A549 (cell line): ENCODE measurements around the gene MAP3K14. TPM values are rescaled to one million over a fixed set of nuclear protein-coding genes. Genes with fewer than 3 reads are reported as not detected.

Experiments used
- ATAC-seq, 2 experiments: fragments of 200-7000 bp in 1 of 2; fragments of >200 bp in 1 of 2; cut with Nextera tagmentation in 1 of 2; cut with Tn5 transposase in 1 of 2; 3 replicates each; pipeline versions ENCODE4 v1.8.0 to v1.9.1; 2018 to 2020; ENCODE audit warnings: mild to moderate bottlenecking in 1 of 2, moderate library complexity in 1 of 2
- CTCF ChIA-PET: fragments of 300-600 bp; sonication (Branson Sonifier 250); formaldehyde crosslinking; extraction: SDS; loops from one replicate; lab custom pipeline; 2021; ENCODE audit warnings: antibody characterized with exemption, inconsistent platforms; lab: Yijun Ruan, JAX
- POLR2A ChIA-PET: fragments of 350-600 bp; formaldehyde crosslinking; extraction: SDS; loops from one replicate; lab custom pipeline; 2021; ENCODE audit warnings: antibody characterized with exemption, inconsistent platforms; lab: Yijun Ruan, JAX
- DNase-seq, 2 experiments: peaks; one replicate each; pipeline versions ENCODE4 v3.0.0 to v3.0.0-alpha.2; 2011 to 2016; ENCODE audit warnings: low read depth in 1 of 2, low spot score in 1 of 2
- FAIRE-seq: peaks from 2 replicates; lab custom pipeline; 2011; peaks lifted over from hg19 to GRCh38; lab: Jason Lieb, UNC
- H3K27ac ChIP-seq, 2 experiments: fragments of >200 bp; sonication (Bioruptor Twin); formaldehyde crosslinking; 3 replicates each; pipeline ENCODE4 v1.5.1; 2016 to 2017
- H3K4me1 ChIP-seq: fragments of >200 bp; sonication (Bioruptor Twin); formaldehyde crosslinking; 3 replicates; pipeline ENCODE4 v1.6.1; 2016
- H3K4me2 ChIP-seq: fragments of >200 bp; sonication (Bioruptor Twin); formaldehyde crosslinking; 3 replicates; pipeline ENCODE4 v1.6.1; 2016
- H3K4me3 ChIP-seq: fragments of >200 bp; sonication (Bioruptor Twin); formaldehyde crosslinking; 3 replicates; pipeline ENCODE4 v1.5.1; 2016
- H3K9me3 ChIP-seq: fragments of >200 bp; sonication (Bioruptor Twin); formaldehyde crosslinking; 3 replicates; pipeline ENCODE4 v1.6.1; 2016
- BHLHE40 ChIP-seq: IDR thresholded peaks from 2 replicates; pipeline ENCODE4 v1.6.1; 2012; ENCODE audit warnings: low read depth, low read length, inconsistent platforms
- CBX2 ChIP-seq: fragments of 200-600 bp; sonication (generic); IDR thresholded peaks from 2 replicates; pipeline ENCODE4 v1.6.1; 2016; ENCODE audit warnings: low read depth, mild to moderate bottlenecking, borderline replicate concordance
- CBX8 ChIP-seq: fragments of 200-600 bp; sonication (generic); IDR thresholded peaks from 2 replicates; pipeline ENCODE4 v1.6.1; 2016
- CHD2 ChIP-seq: fragments of 150-350 bp; IDR thresholded peaks from 2 replicates; pipeline ENCODE4 v1.6.1; 2014; ENCODE audit warnings: low read length; ENCODE audit not compliant: partially characterized antibody
- E2F6 ChIP-seq: IDR thresholded peaks from 2 replicates; pipeline ENCODE4 v1.6.1; 2012; ENCODE audit warnings: low read depth, borderline replicate concordance
- EHMT2 ChIP-seq: fragments of 200-600 bp; sonication (generic); IDR thresholded peaks from 2 replicates; pipeline ENCODE4 v1.6.1; 2016; ENCODE audit warnings: antibody characterized with exemption, low read depth, mild to moderate bottlenecking, moderate library complexity
- ELK1 ChIP-seq: fragments of 150-350 bp; IDR thresholded peaks from 2 replicates; pipeline ENCODE4 v1.6.1; 2014; ENCODE audit warnings: low read depth, mild to moderate bottlenecking, low read length
- ESRRA ChIP-seq: fragments of 150-350 bp; IDR thresholded peaks from 2 replicates; pipeline ENCODE4 v1.6.1; 2014; ENCODE audit warnings: mild to moderate bottlenecking, low read length, borderline replicate concordance
- FOXS1 ChIP-seq: fragments of 250-450 bp; sonication (Bioruptor Pico); IDR thresholded peaks from 2 replicates; pipeline ENCODE4 v1.5.0; 2020; ENCODE audit warnings: mild to moderate bottlenecking, moderate library complexity
- GATA3 ChIP-seq: IDR thresholded peaks from 2 replicates; pipeline ENCODE4 v1.6.1; 2012; ENCODE audit warnings: borderline replicate concordance
- HDAC2 ChIP-seq: fragments of 200-600 bp; sonication (generic); IDR thresholded peaks from 2 replicates; pipeline ENCODE4 v1.6.1; 2016
- HES2 ChIP-seq: fragments of >200 bp; sonication (Bioruptor Twin); formaldehyde crosslinking; IDR thresholded peaks from 2 replicates; pipeline ENCODE4 v1.6.1; 2016
- HEYL ChIP-seq: fragments of 250-450 bp; sonication (Bioruptor Pico); IDR thresholded peaks from 2 replicates; pipeline ENCODE4 v1.8.0; 2021; ENCODE audit warnings: mild to moderate bottlenecking, moderate library complexity
- HOXA7 ChIP-seq: fragments of 250-450 bp; sonication (Bioruptor Pico); IDR thresholded peaks from 2 replicates; pipeline ENCODE4 v1.5.0; 2020; ENCODE audit warnings: mild to moderate bottlenecking, moderate library complexity
- JUN ChIP-seq, 2 experiments: fragments of >200 bp; sonication (Bioruptor Twin); formaldehyde crosslinking; IDR thresholded peaks; 2 replicates in 1 of 2; 3 replicates in 1 of 2; pipeline ENCODE4 v1.6.1; 2016 to 2017
- KDM1A ChIP-seq: fragments of 200-600 bp; sonication (generic); IDR thresholded peaks from 2 replicates; pipeline ENCODE4 v1.6.1; 2016; ENCODE audit warnings: low read depth, mild to moderate bottlenecking
- MAX ChIP-seq: IDR thresholded peaks from 2 replicates; pipeline ENCODE4 v1.6.1; 2012
- MAZ ChIP-seq: fragments of 150-350 bp; IDR thresholded peaks from 2 replicates; pipeline ENCODE4 v1.6.1; 2014; ENCODE audit warnings: antibody characterized with exemption, low read depth, low read length, borderline replicate concordance
- MYC ChIP-seq: IDR thresholded peaks from 2 replicates; pipeline ENCODE4 v1.6.1; 2012; ENCODE audit warnings: mild to moderate bottlenecking, inconsistent platforms, low read length, improper control_type of control experiment, borderline replicate concordance
- NR3C1 ChIP-seq: fragments of >200 bp; sonication (Bioruptor Twin); formaldehyde crosslinking; IDR thresholded peaks from 3 replicates; pipeline ENCODE4 v1.6.1; 2017
- POLR2AphosphoS2 ChIP-seq: conservative IDR thresholded peaks from 2 replicates; pipeline ENCODE4 v1.6.1; 2012; ENCODE audit warnings: low read length, improper control_type of control experiment, inconsistent platforms
- RCOR1 ChIP-seq: fragments of 150-350 bp; IDR thresholded peaks from 2 replicates; pipeline ENCODE4 v1.6.1; 2014; ENCODE audit warnings: antibody characterized with exemption, low read length, low read depth
- RNF2 ChIP-seq: fragments of 200-600 bp; sonication (generic); IDR thresholded peaks from 2 replicates; pipeline ENCODE4 v1.6.1; 2016; ENCODE audit warnings: low read depth, mild to moderate bottlenecking, antibody characterized with exemption, moderate library complexity, borderline replicate concordance
- SMC3 ChIP-seq: fragments of >200 bp; sonication (Bioruptor Twin); formaldehyde crosslinking; IDR thresholded peaks from 3 replicates; pipeline ENCODE4 v1.6.1; 2018; ENCODE audit warnings: inconsistent platforms
- SREBF2 ChIP-seq: fragments of 450-650 bp; IDR thresholded peaks from 2 replicates; pipeline ENCODE4 v1.6.1; 2014; ENCODE audit warnings: mild to moderate bottlenecking, moderate library complexity
- TFCP2L1 ChIP-seq: fragments of 250-450 bp; sonication (Bioruptor Pico); IDR thresholded peaks from 2 replicates; pipeline ENCODE4 v1.5.0; 2021; ENCODE audit warnings: mild to moderate bottlenecking
- ZC3H11A ChIP-seq: fragments of 450-650 bp; IDR thresholded peaks from 2 replicates; pipeline ENCODE4 v1.6.1; 2014; ENCODE audit warnings: antibody characterized with exemption, mild to moderate bottlenecking
- ZFP36 ChIP-seq: fragments of 450-650 bp; IDR thresholded peaks from 2 replicates; pipeline ENCODE4 v1.6.1; 2014; ENCODE audit warnings: borderline replicate concordance; ENCODE audit not compliant: partially characterized antibody
- ZNF302 ChIP-seq: fragments of 250-450 bp; sonication (Bioruptor Pico); IDR thresholded peaks from 2 replicates; pipeline ENCODE4 v1.9.0; 2021; ENCODE audit warnings: inconsistent platforms, mild to moderate bottlenecking, moderate library complexity
- WGBS: methylation state at CpG from one replicate; pipeline ENCODE4 v1.1.6; 2017; ENCODE audit errors: missing lambda C conversion rate; 5-methylcytosine and 5-hydroxymethylcytosine counted together
- polyA plus RNA-seq, 4 experiments: library from polyadenylated mRNA; depleted of rRNA in 3 of 4; stranded (reverse); fragments of >200 nt; fragmentation: RNase III in 1 of 4; extraction: RNeasy Plus Mini Kit Qiagen cat#74134 plus additional on column Dnase treatment in 1 of 4; gene quantifications; 2 replicates in 3 of 4; 3 replicates in 1 of 4; pipeline ENCODE4 v1.2.3, GENCODE V29; 2011 to 2017
- TF ChIP-seq, protein P1 (sequence below): IDR thresholded peaks from 2 replicates; pipeline ENCODE4 v1.6.1; 2012
- TF ChIP-seq, protein P2 (sequence below): fragments of 250-450 bp; sonication (Bioruptor Pico); IDR thresholded peaks from 2 replicates; pipeline ENCODE4 v1.5.0; 2020; ENCODE audit warnings: low read depth, mild to moderate bottlenecking, moderate library complexity

MAP3K14 gene
- polyA plus RNA-seq, 2 of the 4 experiments (the other 2 are of a cell fraction): 9.1 to 34.5 TPM

- 0 out of 2 replicates have a peak, but pooled peaks have one; percentile 15 for TF ChIP-seq MAX
- TF ChIP-seq E2F6: no peak
- no peak for TF ChIP-seq GATA3
- no peak for TF ChIP-seq CBX8
- 92% methylated on average over 18 of the region's 18 CpGs for WGBS
- Histone ChIP-seq H3K4me2 (no peak overlapping the region), H3K4me3 (no peak overlapping the region), H3K27ac (peak overlapping the region in 1 of 2 experiments; percentile 93; a peak in 3 of 6 replicates), H3K9me3 (no peaks in the 10 kb centered on the region), H3K4me1 (peaks cover 18% of the 10 kb centered on the region)
- ATAC-seq (no peak), DNase-seq (no peak), FAIRE-seq (no peak)
- ChIA-PET CTCF (interaction anchor here (0.7 to 35.1 kb wide), 11 partner anchors 10 to 182 kb away, joined by 3 to 1378 read pairs (median 5); partner anchors contain the start of genes ACBD4 and FMNL1), POLR2A (interaction anchor here (2.6 kb wide), 1 partner anchor 95 kb away, joined by 13 read pairs; the partner anchor contains the start of gene HEXIM1)
These were observed 73.1 kb downstream of the MAP3K14 start for GRCh38 chr17:45243750-45244149.

GRCh38 chr17:45242029-45242414 lies 74.8 kb downstream of the MAP3K14 start:
- TF ChIP-seq TFCP2L1 (no peak), HEYL (no peak), MAZ (no peak), ZNF302 (CRISPR knock-in tag) (no peak), NR3C1 (no peak), RNF2 (no peak), KDM1A (no peak), CHD2 (no peak), SREBF2 (no peak), MYC (no peak), ZC3H11A (no peak), FOXS1 (no peak), ZFP36 (no peak), BHLHE40 (no peak)
- Histone ChIP-seq H3K4me2 (no peak overlapping the region), H3K4me1 (peaks cover 15% of the 10 kb centered on the region), H3K9me3 (no peaks in the 10 kb centered on the region), H3K27ac (peak overlapping the region in 1 of 2 experiments; percentile 93; a peak in 2 of 6 replicates), H3K4me3 (no peak overlapping the region)
- 100% methylated on average over 2 of the region's 18 CpGs for WGBS
- FAIRE-seq (no peak), ATAC-seq (no peak), DNase-seq (no peak)
- CTCF ChIA-PET: interaction anchor here (1.1 to 35.1 kb wide), 9 partner anchors 15 to 153 kb away, joined by 3 to 1378 read pairs (median 5); partner anchors contain the start of genes ACBD4, FMNL1 and SPATA32
- POLR2A ChIA-PET: interaction anchor here (2.6 kb wide), 1 partner anchor 94 kb away, joined by 13 read pairs; the partner anchor contains the start of gene HEXIM1

DNA sequence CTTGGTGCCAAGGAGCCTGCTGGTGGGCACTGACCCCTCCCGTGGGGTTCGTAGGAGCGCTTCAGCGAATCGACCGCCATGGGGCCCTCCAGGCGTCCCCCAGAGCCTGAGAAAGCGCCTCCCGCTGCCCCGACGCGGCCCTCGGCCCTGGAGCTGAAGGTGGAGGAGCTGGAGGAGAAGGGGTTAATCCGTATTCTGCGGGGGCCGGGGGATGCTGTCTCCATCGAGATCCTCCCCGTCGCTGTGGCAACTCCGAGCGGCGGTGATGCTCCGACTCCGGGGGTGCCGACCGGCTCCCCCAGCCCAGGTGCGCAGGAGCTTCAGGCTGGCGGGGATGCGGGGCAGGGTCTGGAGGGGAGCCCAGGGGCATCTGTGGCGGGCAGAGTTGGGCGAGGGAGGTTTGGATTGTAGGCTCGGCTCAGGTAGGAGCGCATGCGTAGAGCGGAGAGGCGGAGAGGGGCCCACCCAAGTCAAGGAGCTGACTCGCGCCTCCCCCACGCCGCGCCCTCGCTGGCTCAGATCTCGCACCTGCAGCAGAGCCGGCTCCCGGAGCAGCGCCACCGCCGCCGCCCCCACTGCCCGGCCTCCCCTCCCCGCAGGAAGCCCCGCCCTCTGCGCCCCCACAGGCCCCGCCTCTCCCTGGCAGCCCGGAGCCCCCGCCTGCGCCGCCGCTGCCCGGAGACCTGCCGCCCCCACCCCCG lies 75.3 kb downstream of the MAP3K14 start:
- Histone ChIP-seq H3K4me3 (no peak overlapping the region), H3K4me1 (peaks cover 13% of the 10 kb centered on the region), H3K4me2 (no peak overlapping the region), H3K9me3 (no peaks in the 10 kb centered on the region), H3K27ac (no peak overlapping the region; a peak in 1 of 6 replicates)
- 91% methylated on average over 49 of the region's 62 CpGs for WGBS
- ATAC-seq (no peak), FAIRE-seq (no peak), DNase-seq (no peak)
- ChIA-PET CTCF (interaction anchor here (0.7 to 35.1 kb wide), 10 partner anchors 15 to 352 kb away, joined by 3 to 1378 read pairs (median 4); partner anchors contain the start of genes ACBD4, FMNL1 and SPATA32), POLR2A (interaction anchor here (2.6 kb wide), 1 partner anchor 93 kb away, joined by 13 read pairs; the partner anchor contains the start of gene HEXIM1)
- TF ChIP-seq RCOR1 (no peak), HDAC2 (no peak), ELK1 (no peak), MYC (no peak), POLR2AphosphoS2 (no peak), ESRRA (no peak), JUN (IDR thresholded peaks at IDR 0.05) (no peak; a peak in 2 of 5 replicates), EHMT2 (no peak), MAX (no peak), HES2 (no peak), CBX2 (no peak), HOXA7 (CRISPR knock-in tag) (no peak), SMC3 (no peak)
- TF ChIP-seq, protein P1, sequence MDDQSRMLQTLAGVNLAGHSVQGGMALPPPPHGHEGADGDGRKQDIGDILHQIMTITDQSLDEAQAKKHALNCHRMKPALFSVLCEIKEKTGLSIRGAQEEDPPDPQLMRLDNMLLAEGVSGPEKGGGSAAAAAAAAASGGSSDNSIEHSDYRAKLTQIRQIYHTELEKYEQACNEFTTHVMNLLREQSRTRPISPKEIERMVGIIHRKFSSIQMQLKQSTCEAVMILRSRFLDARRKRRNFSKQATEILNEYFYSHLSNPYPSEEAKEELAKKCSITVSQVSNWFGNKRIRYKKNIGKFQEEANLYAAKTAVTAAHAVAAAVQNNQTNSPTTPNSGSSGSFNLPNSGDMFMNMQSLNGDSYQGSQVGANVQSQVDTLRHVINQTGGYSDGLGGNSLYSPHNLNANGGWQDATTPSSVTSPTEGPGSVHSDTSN: no peak
- TF ChIP-seq, protein P2, sequence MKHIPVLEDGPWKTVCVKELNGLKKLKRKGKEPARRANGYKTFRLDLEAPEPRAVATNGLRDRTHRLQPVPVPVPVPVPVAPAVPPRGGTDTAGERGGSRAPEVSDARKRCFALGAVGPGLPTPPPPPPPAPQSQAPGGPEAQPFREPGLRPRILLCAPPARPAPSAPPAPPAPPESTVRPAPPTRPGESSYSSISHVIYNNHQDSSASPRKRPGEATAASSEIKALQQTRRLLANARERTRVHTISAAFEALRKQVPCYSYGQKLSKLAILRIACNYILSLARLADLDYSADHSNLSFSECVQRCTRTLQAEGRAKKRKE (CRISPR knock-in tag): no peak
